HG03442 (cell line): ENCODE results near the gene POLD3.

Source experiments
- ATAC-seq: cut with Tn5 transposase; IDR thresholded peaks from one replicate; pipeline ENCODE4 v1.9.1; 2021; ENCODE audit warnings: mild to moderate bottlenecking, moderate library complexity; ENCODE audit not compliant: unreplicated experiment

The POLD3 gene

GRCh38 chr11:74672332-74672955 is 80.1 kb downstream of the POLD3 start:
- ATAC-seq = no peak

GRCh38 chr11:74672956-74673692 is 80.7 kb downstream of the POLD3 start:
- ATAC-seq = no peak

- ATAC-seq = no peak
Measured at GRCh38 chr11:74673693-74674360, 81.4 kb downstream of the POLD3 start.

GRCh38 chr11:74675761-74676160 is 83.4 kb downstream of the POLD3 start:
- ATAC-seq = no peak

- ATAC-seq = no peak
Measured at GRCh38 chr11:74676596-74676995, 84.2 kb downstream of the POLD3 start.

- no peak for ATAC-seq
Measured at GRCh38 chr11:74677131-74677530, 84.7 kb downstream of the POLD3 start.

GRCh38 chr11:74678041-74678440 is 85.7 kb downstream of the POLD3 start:
- no peak for ATAC-seq

GRCh38 chr11:74678591-74679512 is 86.5 kb downstream of the POLD3 start:
- no peak for ATAC-seq

- ATAC-seq = no peak
Measured at GRCh38 chr11:74679513-74679865, 87.1 kb downstream of the POLD3 start.

- ATAC-seq = no peak
Measured at GRCh38 chr11:74680035-74680671, 87.8 kb downstream of the POLD3 start.

GRCh38 chr11:74680703-74681531 is 88.5 kb downstream of the POLD3 start:
- no peak for ATAC-seq

GRCh38 chr11:74681686-74682651 is 89.6 kb downstream of the POLD3 start:
- no peak for ATAC-seq

GRCh38 chr11:74682731-74683278 is 90.4 kb downstream of the POLD3 start:
- ATAC-seq = no peak

- no peak for ATAC-seq
Measured at GRCh38 chr11:74683279-74683871, 91.0 kb downstream of the POLD3 start.

- no peak for ATAC-seq
Measured at GRCh38 chr11:74683941-74684481, 91.6 kb downstream of the POLD3 start.

- ATAC-seq = no peak
Measured at GRCh38 chr11:74684661-74685060, 92.3 kb downstream of the POLD3 start.

GRCh38 chr11:74685338-74685737 is 93.0 kb downstream of the POLD3 start:
- ATAC-seq = no peak

- no peak for ATAC-seq
Measured at GRCh38 chr11:74685905-74686304, 93.5 kb downstream of the POLD3 start.
